Neuron (in vitro differentiated cells): ENCODE results near the gene RILPL1.
"Not testable (repeated sequence)": the region's sequence is repeated elsewhere in the genome, so short reads cannot be mapped to it uniquely, and the experiment has no call there.

ENCODE experiments used
- H2AFZ ChIP-seq: one replicate; pipeline ENCODE4 v1.6.1; 2013; ENCODE audit warnings: low read depth, mild to moderate bottlenecking, inconsistent platforms, low read length, moderate library complexity
- H3K27me3 ChIP-seq: one replicate; pipeline ENCODE4 v1.6.1; 2013; ENCODE audit warnings: low read length; ENCODE audit not compliant: insufficient read depth
- H3K36me3 ChIP-seq: one replicate; pipeline ENCODE4 v1.6.1; 2013; ENCODE audit warnings: low read length; ENCODE audit not compliant: insufficient read depth
- H3K4me1 ChIP-seq: one replicate; pipeline ENCODE4 v1.6.1; 2013; ENCODE audit warnings: low read length; ENCODE audit not compliant: insufficient read depth
- H3K4me3 ChIP-seq: 2 replicates; pipeline ENCODE4 v1.5.1; 2013; ENCODE audit warnings: mild to moderate bottlenecking, low read length, moderate library complexity
- H3K9me3 ChIP-seq: one replicate; pipeline ENCODE4 v1.6.1; 2013; ENCODE audit warnings: low read length

The RILPL1 gene

DNA sequence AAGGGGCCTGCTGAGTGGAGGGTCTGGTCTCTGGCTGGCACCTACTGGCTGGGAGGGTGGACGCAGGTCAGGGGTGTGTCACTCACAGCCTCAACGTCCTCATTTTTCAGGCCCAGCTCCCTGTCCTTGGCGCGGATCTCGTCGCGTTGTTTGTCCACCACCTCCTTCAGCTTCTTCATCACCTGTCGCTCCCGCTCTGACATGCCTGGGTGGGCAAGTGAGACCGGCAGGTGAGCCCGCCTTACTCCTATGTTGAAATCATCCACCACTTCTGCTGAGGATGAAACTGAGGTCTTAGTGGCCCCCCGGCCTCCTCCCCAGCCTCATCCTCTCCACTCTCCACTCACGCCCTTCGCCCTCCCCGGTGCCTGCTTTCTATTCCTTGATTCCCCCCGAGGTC is 34.2 kb downstream of the RILPL1 start:
- Histone ChIP-seq H3K4me1 (peaks cover 12% of the 10 kb centered on the region), H3K9me3 (peaks cover 3% of the 10 kb centered on the region), H2AFZ (no peak overlapping the region), H3K4me3 (no peak overlapping the region), H3K27me3 (no peaks in the 10 kb centered on the region), H3K36me3 (peaks cover 27% of the 10 kb centered on the region)

DNA sequence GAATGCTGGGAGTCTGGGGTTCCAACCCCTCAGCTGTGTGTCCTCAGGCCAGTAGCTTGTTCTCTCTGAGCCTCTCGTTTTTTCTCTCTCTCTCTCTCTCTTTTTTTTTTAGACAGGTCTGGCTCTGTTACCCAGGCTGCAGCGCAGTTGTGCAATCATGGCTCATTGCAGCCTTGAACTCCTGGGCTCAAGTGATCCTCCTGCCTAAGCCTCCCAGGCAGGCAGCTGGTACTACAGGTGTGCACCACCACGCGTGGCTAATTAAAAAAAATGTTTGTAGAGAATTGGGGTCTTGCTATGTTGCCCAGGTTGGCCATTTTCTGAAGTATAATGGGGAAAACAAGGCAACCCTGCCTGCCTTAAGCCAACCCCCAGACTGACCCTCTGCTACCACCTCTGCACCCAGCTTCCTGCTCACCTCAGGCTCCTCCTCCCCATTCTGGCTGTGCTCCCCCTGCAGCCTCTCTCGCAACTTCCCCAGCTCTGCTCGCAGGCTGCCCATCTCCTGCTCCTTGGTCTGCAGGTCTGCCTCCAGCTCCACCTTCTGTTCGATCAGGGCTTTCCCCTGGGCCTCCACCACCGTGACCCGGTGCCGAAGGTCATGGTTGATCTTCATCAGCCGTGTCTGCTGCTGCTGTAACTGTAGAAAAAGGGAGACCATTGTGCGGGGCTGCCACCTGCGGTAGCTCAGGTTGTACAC is 35.2 kb downstream of the RILPL1 start:
- Histone ChIP-seq H3K9me3 (peaks cover 3% of the 10 kb centered on the region), H3K4me1 (peaks cover 12% of the 10 kb centered on the region), H2AFZ (no peak overlapping the region), H3K36me3 (peaks cover 27% of the 10 kb centered on the region), H3K4me3 (no peak overlapping the region), H3K27me3 (no peaks in the 10 kb centered on the region)

DNA sequence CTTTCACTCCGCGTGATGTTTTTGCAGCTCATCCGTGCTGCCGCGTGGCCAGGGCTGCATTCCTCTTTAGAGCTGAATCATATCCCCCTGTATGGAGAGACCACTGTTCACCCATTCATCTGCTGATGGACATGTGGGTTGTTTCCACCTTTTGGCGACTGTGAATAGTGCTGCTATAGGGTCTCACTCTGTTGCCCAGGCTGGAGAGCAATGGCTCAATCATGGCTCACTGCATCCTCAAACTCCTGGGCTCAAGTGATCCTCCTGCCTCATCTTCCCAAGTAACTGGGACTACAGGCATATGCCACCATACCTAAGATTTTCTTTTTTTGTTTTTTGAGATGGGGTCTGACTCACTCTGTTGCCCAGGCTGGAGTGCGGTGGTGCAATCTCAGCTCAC is 36.5 kb downstream of the RILPL1 start:
- no peaks in the 10 kb centered on the region for H3K27me3 ChIP-seq
- H2AFZ ChIP-seq, result no peak overlapping the region
- H3K4me1 ChIP-seq, result peaks cover 4% of the 10 kb centered on the region
- H3K36me3 ChIP-seq, result peaks cover 29% of the 10 kb centered on the region
- H3K9me3 ChIP-seq, result peaks cover 3% of the 10 kb centered on the region
- H3K4me3 ChIP-seq, result no peak overlapping the region

DNA sequence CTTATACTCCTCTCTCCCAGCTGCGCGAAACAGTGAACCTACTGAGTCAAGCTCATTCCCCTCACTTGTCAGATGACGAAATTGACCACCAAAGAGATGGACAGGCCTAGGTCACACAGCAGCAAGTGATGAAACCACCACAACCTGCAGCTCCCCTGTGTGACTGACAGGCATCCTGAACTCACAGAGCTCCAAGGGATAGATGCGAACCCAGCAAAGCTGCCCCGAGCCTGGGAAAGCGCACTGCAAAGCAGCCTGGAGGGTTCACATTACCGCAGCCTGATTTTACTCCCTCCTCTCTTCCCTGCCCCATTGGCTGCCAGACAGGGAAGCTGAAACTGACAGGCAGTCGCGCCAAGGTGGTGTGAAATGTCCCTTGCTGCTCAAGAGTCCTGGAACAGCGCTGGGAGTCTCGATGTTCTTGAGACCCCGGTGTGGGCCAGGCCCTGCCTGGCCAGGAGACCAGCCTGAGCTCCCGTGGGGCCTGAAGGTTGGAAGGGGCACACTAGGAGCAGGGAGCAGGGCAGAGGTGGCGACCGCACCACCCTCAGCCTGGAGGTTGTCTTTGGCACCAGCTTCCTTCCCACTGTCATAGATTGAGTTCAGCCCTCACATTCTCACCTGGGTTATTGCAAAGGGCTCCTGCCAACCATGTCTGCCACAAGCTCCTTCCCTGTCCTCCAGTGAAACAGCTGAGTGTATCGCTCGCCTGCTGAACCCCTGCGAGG is 39.2 kb downstream of the RILPL1 start:
- Histone ChIP-seq H2AFZ (no peak overlapping the region), H3K36me3 (peaks cover 22% of the 10 kb centered on the region), H3K9me3 (peaks cover 3% of the 10 kb centered on the region), H3K4me3 (no peak overlapping the region), H3K27me3 (no peaks in the 10 kb centered on the region), H3K4me1 (no peaks in the 10 kb centered on the region)

DNA sequence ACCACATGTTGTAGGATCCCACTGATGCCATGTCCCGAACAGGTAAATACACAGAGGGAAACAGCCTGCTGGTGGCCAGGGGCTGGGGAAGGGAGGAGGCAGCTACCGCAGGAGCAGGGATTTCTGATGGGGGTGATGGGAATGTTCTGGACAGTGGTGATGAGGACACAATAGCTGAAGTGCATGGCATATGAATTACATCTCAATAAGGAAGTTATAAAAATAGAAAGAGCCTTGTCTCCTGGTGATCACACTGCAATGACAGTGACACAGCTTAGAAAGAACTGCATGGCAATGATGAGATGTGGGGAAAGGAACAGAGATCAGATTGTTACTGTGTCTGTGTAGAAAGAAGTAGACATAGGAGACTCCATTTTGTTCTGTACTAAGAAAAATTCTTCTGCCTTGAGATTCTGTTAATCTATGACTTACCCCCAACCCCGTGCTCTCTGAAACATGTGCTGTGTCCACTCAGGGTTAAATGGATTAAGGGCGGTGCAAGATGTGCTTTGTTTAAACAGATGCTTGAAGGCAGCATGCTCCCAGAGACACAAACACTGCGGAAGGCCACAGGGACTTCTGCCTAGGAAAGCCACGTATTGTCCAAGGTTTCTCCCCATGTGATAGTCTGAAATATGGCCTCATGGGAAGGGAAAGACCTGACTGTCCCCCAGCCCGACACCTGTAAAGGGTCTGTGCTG is 41.0 kb downstream of the RILPL1 start:
- H3K36me3 ChIP-seq, H3K4me3 ChIP-seq, H3K27me3 ChIP-seq, H3K4me1 ChIP-seq, H3K9me3 ChIP-seq, H2AFZ ChIP-seq: not testable (repeated sequence)

DNA sequence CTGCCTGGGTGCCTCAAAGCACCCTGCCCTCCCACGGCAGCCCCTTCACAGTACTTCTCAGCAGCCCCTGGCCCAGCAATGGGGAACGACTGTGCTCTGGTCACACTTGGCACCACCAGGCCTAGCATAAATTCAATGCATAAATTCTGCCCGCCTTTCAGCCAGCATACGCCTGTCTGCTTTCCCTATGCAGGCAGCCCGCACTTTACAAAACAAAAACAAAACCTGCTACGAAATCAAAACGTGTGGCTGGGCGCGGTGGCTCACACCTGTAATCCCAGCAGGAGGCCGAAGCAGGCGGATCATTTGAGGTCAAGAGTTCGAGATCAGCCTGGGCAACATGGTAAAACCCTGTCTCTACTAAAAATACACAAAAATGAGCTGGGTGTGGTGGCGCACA is 42.0 kb downstream of the RILPL1 start:
- Histone ChIP-seq H3K9me3 (no peaks in the 10 kb centered on the region), H3K4me1 (peaks cover 5% of the 10 kb centered on the region), H3K36me3 (peaks cover 2% of the 10 kb centered on the region), H3K27me3 (no peaks in the 10 kb centered on the region), H3K4me3 (no peak overlapping the region), H2AFZ (no peak overlapping the region)

DNA sequence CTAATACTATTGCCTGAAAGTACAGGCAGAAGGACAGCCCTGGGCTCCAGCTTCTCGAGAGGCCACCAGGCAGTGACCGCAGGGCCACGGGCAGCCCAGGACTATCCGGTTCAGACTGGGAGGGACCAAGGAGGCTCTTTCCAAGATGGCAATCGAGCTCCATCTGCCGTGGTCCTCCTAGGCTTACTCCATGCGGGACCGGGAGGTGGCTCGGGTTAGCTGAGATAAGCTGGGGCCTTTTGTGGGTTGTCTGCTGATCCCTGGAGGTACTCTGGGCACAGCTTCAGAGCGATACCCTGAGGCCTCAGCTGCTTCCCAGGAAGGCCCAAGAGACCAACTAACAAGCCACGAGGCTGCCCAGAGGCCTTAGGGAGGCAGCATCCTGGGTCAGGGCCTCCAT is 42.5 kb downstream of the RILPL1 start:
- Histone ChIP-seq H2AFZ (no peak overlapping the region), H3K4me1 (peaks cover 5% of the 10 kb centered on the region), H3K36me3 (peaks cover 2% of the 10 kb centered on the region), H3K9me3 (no peaks in the 10 kb centered on the region), H3K4me3 (no peak overlapping the region), H3K27me3 (no peaks in the 10 kb centered on the region)

DNA sequence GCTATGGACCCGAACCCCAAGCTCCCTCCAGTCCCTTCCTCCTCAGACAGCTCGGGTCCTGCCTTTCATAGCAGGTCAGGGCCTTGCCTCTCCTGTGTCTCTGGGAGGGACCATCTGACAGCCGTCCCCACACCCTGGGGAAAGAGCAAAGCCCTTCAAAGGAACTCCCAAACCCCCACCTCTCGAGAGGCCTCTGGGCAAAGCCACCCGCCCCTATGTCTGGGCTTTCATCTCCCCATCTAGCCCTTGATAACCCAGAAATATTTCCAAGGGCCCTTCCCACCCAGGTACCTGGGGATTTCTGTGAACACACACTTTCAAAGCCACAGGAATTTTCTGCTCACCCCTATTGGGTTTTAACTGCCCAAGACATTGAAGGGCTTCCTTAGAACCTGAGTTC is 43.4 kb downstream of the RILPL1 start:
- H3K9me3 ChIP-seq, result no peaks in the 10 kb centered on the region
- H3K27me3 ChIP-seq, result no peaks in the 10 kb centered on the region
- no peak overlapping the region for H2AFZ ChIP-seq
- H3K36me3 ChIP-seq, result peaks cover 2% of the 10 kb centered on the region
- peaks cover 5% of the 10 kb centered on the region for H3K4me1 ChIP-seq
- H3K4me3 ChIP-seq, result no peak overlapping the region

DNA sequence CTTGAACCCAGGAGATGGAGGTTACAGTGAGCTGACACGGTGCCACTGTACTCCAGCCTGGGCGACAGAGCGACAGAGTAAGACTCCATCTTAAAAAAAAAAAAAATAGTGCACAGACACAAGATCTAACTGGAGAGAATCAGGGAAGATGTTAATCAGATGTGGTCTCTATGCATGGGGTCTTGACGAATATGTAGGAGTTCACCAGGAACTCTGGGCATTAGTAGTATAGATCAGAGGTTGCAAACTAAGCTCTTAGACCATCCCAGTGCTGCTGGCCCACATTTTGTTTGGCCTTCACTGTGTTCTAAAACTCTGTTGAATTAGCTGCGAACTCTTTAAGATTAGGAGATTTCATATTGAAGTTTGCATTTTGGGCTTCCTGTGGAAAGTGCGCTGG is 43.9 kb downstream of the RILPL1 start:
- Histone ChIP-seq H3K4me3 (no peak overlapping the region), H2AFZ (no peak overlapping the region), H3K9me3 (no peaks in the 10 kb centered on the region), H3K27me3 (no peaks in the 10 kb centered on the region), H3K4me1 (peaks cover 5% of the 10 kb centered on the region), H3K36me3 (peaks cover 5% of the 10 kb centered on the region)

DNA sequence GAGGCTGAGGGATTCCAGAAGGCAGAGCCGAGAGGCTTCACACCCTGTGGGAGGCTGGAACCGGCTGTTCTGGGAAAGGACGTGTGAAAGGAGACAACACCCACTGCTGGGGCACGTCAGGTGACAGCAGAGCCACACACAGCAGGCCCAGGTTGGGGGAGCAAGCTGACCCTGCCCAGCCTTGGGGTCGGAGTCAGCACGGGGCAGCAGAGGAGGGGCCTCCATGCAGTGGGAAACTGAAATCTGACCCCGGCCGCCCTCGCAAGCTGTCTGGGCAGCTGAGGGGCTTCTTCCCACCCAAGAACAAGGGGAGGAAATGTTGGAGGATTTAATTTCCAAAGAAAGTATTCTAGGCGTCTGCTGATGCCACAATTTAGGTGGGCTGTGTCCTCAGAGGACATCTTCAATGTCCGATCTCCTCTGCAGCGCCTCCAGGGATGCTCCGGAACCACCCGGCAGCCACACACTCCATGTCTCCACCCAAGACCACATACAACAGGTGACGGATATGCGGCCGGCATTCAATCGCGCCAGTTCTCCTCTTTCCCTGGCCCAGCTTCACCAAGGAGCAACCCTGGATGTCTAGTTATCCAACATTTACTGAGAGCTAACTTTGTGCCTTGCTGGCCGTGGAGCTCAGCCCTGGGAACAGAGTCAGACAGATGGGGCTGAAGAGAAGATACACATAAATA is 44.8 kb downstream of the RILPL1 start:
- H3K4me3 ChIP-seq, result no peak overlapping the region
- H3K9me3 ChIP-seq, result no peaks in the 10 kb centered on the region
- H3K27me3 ChIP-seq, result no peaks in the 10 kb centered on the region
- H3K4me1 ChIP-seq, result peaks cover 5% of the 10 kb centered on the region
- peaks cover 11% of the 10 kb centered on the region for H3K36me3 ChIP-seq
- H2AFZ ChIP-seq, result no peak overlapping the region

DNA sequence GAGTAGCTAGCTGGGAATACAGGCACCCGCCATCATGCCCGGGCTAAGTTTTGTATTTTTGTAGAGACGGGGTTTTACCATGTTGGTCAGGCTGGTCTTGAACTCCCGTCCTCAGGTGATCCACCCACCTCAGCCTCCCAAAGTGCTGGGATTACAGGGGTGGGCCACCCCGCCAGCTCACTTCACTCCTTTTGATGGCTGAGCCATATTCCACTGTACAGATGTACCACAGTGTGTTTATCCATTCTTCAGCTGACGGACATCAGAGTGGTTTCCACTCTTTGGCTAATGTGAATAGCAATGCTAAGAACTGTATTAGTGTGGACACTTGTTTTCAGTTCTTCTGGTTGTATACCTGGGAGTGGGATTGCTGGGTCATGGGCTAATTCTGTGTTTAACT is 46.1 kb downstream of the RILPL1 start:
- peaks cover 19% of the 10 kb centered on the region for H3K36me3 ChIP-seq
- no peaks in the 10 kb centered on the region for H3K27me3 ChIP-seq
- peaks cover 5% of the 10 kb centered on the region for H3K4me1 ChIP-seq
- H3K9me3 ChIP-seq, result no peaks in the 10 kb centered on the region
- no peak overlapping the region for H2AFZ ChIP-seq
- no peak overlapping the region for H3K4me3 ChIP-seq

DNA sequence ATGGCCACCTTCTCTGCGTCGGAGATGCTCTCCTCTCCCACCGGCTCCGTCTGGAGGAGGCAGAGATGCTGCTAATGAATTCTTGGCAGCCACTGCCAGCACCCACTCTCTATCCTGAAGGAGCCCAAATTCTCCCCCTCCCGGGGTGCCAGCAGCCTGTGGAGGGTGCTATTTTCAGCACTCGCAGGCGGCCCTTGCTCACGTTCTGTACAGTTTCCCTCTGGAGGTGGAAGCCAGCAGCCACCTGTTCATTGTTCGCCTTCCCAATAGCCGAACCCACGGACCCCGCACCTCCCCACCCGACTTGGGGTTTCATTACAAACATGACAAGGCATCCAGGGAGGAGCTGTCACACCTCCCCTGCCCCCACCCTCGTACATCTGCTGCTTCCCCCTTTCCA is 47.8 kb downstream of the RILPL1 start:
- H3K27me3 ChIP-seq, result no peaks in the 10 kb centered on the region
- H3K4me1 ChIP-seq, result peaks cover 5% of the 10 kb centered on the region
- H3K36me3 ChIP-seq, result peaks cover 18% of the 10 kb centered on the region
- H3K4me3 ChIP-seq, result no peak overlapping the region
- no peaks in the 10 kb centered on the region for H3K9me3 ChIP-seq
- H2AFZ ChIP-seq, result no peak overlapping the region
